Neural progenitor cell (in vitro differentiated cells): ENCODE measurements around the gene CHMP6. TPM values are rescaled to one million over a fixed set of nuclear protein-coding genes. Genes with fewer than 3 reads are reported as not detected.

ENCODE experiments used
- DNase-seq: peaks from one replicate; pipeline ENCODE4 v3.0.0-alpha.2; 2016; ENCODE audit warnings: low spot score
- H2AFZ ChIP-seq: fragments of 200-600 bp; sonication (generic); replicated peaks from 2 replicates; pipeline ENCODE4 v1.6.1; 2016; ENCODE audit warnings: antibody characterized with exemption
- H3F3A ChIP-seq: fragments of 200-600 bp; sonication (generic); 2 replicates; pipeline ENCODE4 v1.6.1; 2016; ENCODE audit warnings: antibody characterized with exemption, low read depth
- H3K27ac ChIP-seq: fragments of 200-600 bp; sonication (generic); 2 replicates; pipeline ENCODE4 v1.5.1; 2016; ENCODE audit warnings: mild to moderate bottlenecking
- H3K27me3 ChIP-seq: fragments of 200-600 bp; sonication (generic); 2 replicates; pipeline ENCODE4 v1.6.1; 2016; ENCODE audit warnings: mild to moderate bottlenecking, moderate library complexity
- H3K36me3 ChIP-seq: fragments of 200-600 bp; sonication (generic); 2 replicates; pipeline ENCODE4 v1.5.1; 2016
- H3K4me1 ChIP-seq: fragments of 200-600 bp; sonication (generic); 2 replicates; pipeline ENCODE4 v1.6.1; 2016; ENCODE audit warnings: mixed run types
- H3K4me2 ChIP-seq: fragments of 200-600 bp; sonication (generic); 2 replicates; pipeline ENCODE4 v1.6.1; 2016
- H3K4me3 ChIP-seq: fragments of 200-600 bp; sonication (generic); 2 replicates; pipeline ENCODE4 v1.5.1; 2016
- H3K79me2 ChIP-seq: fragments of 200-600 bp; sonication (generic); 2 replicates; pipeline ENCODE4 v1.6.1; 2016; ENCODE audit warnings: low read depth
- H3K9ac ChIP-seq: fragments of 200-600 bp; sonication (generic); 2 replicates; pipeline ENCODE4 v1.6.1; 2016
- H3K9me3 ChIP-seq: fragments of 200-600 bp; sonication (generic); 2 replicates; pipeline ENCODE4 v1.5.1; 2016; ENCODE audit warnings: low read depth
- H4K20me1 ChIP-seq: fragments of 200-600 bp; sonication (generic); 2 replicates; pipeline ENCODE4 v1.6.1; 2016; ENCODE audit warnings: low read depth
- H3K27ac Mint-ChIP-seq: 3 replicates; pipeline ENCODE4 v1.8.0; 2021; ENCODE audit warnings: mixed read lengths
- H3K27me3 Mint-ChIP-seq: 2 replicates; pipeline ENCODE4 v1.8.0; 2022; ENCODE audit warnings: low read depth, mild to moderate bottlenecking, inconsistent platforms, moderate library complexity, mixed read lengths; ENCODE audit not compliant: insufficient read depth
- H3K36me3 Mint-ChIP-seq: 3 replicates; pipeline ENCODE4 v1.8.0; 2021; ENCODE audit warnings: mixed read lengths
- H3K4me1 Mint-ChIP-seq: 3 replicates; pipeline ENCODE4 v1.8.0; 2021; ENCODE audit warnings: mixed read lengths
- H3K4me3 Mint-ChIP-seq: 3 replicates; pipeline ENCODE4 v1.8.0; 2021; ENCODE audit warnings: mild to moderate bottlenecking, moderate library complexity, mixed read lengths
- H3K9me3 Mint-ChIP-seq: 3 replicates; pipeline ENCODE4 v1.8.0; 2020; ENCODE audit warnings: mixed read lengths
- EZH2 ChIP-seq: fragments of 200-600 bp; sonication (generic); IDR thresholded peaks from 2 replicates; pipeline ENCODE4 v1.6.1; 2017; ENCODE audit warnings: antibody characterized with exemption, mild to moderate bottlenecking, moderate library complexity
- EZH2phosphoT487 ChIP-seq: fragments of 200-600 bp; sonication (generic); IDR thresholded peaks from 2 replicates; pipeline ENCODE4 v1.6.1; 2017; ENCODE audit warnings: antibody characterized with exemption
- total RNA-seq: library from RNA; depleted of rRNA; stranded (reverse); fragments of >200 nt; gene quantifications from 2 replicates; pipeline ENCODE4 v1.2.3, GENCODE V29; 2015; ENCODE audit warnings: low replicate concordance
- TF ChIP-seq, protein P1 (sequence below): fragments of 200-600 bp; sonication (generic); IDR thresholded peaks from 2 replicates; pipeline ENCODE4 v1.5.1; 2017; ENCODE audit warnings: antibody characterized with exemption, mild to moderate bottlenecking

The CHMP6 gene
- total RNA-seq, 1 donor from 2014 or later, result 11.5 TPM

DNA sequence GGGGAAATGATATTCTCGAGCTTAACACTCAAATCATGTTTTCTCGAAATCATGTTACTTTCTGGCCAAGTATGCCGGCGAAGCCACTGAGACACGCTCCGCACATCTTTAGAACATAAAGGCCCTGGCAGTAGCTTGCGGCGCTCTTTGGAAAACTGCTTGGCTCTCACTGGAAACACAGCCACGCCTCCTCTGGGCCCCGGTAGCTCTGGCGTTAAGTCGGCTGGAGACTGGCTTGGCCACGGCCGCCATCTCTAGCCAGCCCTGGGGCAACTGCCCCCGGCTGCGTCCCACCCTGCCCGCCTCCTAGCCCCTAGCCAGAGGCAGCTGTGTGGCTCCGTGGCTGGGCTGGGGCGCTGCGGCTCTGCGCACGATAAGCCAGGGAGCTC, 34.1 kb downstream of the CHMP6 start:
- Histone ChIP-seq H3K4me2 (no peak overlapping the region), H4K20me1 (no peaks in the 10 kb centered on the region), H3K9ac (no peak overlapping the region), H2AFZ (no peak overlapping the region), H3K9me3 (no peaks in the 10 kb centered on the region), H3K27me3 (peaks cover 11% of the 10 kb centered on the region), H3K4me3 (no peak overlapping the region), H3K36me3 (no peaks in the 10 kb centered on the region), H3F3A (peaks cover 11% of the 10 kb centered on the region), H3K79me2 (no peaks in the 10 kb centered on the region), H3K4me1 (peaks cover 9% of the 10 kb centered on the region), H3K27ac (no peak overlapping the region)
- Mint-ChIP-seq H3K9me3 (no peaks in the 10 kb centered on the region), H3K4me3 (no peak overlapping the region), H3K36me3 (no peaks in the 10 kb centered on the region), H3K4me1 (peaks cover 45% of the 10 kb centered on the region), H3K27ac (no peak overlapping the region), H3K27me3 (peaks cover 7% of the 10 kb centered on the region)
- no peak for DNase-seq
- TF ChIP-seq EZH2phosphoT487, result no peak
- no peak for TF ChIP-seq EZH2
- TF ChIP-seq, protein P1, sequence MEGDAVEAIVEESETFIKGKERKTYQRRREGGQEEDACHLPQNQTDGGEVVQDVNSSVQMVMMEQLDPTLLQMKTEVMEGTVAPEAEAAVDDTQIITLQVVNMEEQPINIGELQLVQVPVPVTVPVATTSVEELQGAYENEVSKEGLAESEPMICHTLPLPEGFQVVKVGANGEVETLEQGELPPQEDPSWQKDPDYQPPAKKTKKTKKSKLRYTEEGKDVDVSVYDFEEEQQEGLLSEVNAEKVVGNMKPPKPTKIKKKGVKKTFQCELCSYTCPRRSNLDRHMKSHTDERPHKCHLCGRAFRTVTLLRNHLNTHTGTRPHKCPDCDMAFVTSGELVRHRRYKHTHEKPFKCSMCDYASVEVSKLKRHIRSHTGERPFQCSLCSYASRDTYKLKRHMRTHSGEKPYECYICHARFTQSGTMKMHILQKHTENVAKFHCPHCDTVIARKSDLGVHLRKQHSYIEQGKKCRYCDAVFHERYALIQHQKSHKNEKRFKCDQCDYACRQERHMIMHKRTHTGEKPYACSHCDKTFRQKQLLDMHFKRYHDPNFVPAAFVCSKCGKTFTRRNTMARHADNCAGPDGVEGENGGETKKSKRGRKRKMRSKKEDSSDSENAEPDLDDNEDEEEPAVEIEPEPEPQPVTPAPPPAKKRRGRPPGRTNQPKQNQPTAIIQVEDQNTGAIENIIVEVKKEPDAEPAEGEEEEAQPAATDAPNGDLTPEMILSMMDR, result no peak

DNA sequence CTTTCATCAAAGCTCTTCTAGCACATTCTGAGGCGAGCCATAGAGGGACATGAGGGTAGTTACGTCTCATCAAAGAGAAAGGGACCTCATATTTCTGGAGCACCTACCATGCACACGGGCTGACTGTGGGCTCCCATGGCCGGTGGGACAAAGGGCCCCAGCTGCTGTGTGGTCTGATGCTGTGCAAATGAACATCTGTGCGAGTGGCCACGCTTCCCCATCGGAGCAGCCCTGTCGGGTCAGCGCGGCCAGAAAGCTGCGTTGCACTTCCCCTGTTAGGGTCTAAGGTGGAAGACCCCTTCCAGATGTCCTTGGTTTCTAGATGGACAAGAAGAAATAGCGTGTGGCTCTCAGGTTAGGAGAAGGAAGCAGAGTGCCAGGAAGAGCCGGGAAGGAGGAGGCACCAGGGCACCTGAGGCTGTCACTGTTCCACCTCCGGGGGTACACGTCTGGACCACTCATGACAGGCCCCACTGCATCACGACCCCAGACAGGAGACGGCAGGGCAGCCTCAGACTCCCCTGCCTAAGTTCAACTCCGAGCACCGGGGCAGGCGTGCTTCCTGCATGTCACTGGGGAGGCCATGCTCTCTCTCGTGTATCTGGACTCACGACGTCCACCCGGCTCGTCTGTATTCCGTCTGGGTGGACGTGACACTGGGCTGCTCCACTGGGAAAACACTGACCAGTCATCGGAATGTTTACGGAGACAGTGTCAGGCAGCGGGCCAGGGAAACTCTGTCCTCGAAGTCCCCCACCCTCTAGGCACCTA, 34.8 kb downstream of the CHMP6 start:
- peaks cover 3% of the 10 kb centered on the region for H3K36me3 Mint-ChIP-seq
- Histone ChIP-seq H3K4me2 (no peak overlapping the region), H4K20me1 (no peaks in the 10 kb centered on the region), H3K27me3 (peaks cover 11% of the 10 kb centered on the region), H3K4me3 (no peak overlapping the region), H3K4me1 (peaks cover 9% of the 10 kb centered on the region), H3K79me2 (no peaks in the 10 kb centered on the region), H2AFZ (no peak overlapping the region), H3F3A (peaks cover 11% of the 10 kb centered on the region), H3K9ac (no peak overlapping the region), H3K27ac (no peak overlapping the region), H3K36me3 (no peaks in the 10 kb centered on the region), H3K9me3 (no peaks in the 10 kb centered on the region)
- peak overlapping the region; percentile 90 for H3K27ac Mint-ChIP-seq
- DNase-seq, result no peak
- TF ChIP-seq, protein P1, result no peak
- TF ChIP-seq EZH2, result no peak
- H3K27me3 Mint-ChIP-seq, result peaks cover 11% of the 10 kb centered on the region
- no peaks in the 10 kb centered on the region for H3K9me3 Mint-ChIP-seq
- H3K4me1 Mint-ChIP-seq, result peaks cover 47% of the 10 kb centered on the region
- peak overlapping the region; percentile 37 for H3K4me3 Mint-ChIP-seq

DNA sequence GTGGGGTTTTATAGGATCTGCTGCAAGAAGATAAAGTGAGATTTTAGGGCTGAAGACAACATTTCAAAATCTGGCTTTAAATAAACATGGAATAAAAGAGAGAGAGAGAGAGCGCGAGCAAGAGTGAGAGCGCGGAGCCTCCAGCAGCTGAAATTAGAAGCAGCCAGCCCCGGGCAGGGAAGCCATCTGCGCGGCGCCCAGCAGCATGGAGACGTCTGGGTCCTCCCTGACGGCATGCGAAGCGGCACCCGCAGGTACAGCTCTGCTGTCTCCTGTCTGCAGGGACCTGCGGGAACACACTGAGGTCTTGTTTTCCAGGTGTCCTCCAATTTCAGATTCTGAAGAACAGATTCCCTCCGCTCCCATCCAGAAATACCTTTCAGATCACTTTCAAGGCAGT, 35.4 kb downstream of the CHMP6 start:
- Histone ChIP-seq H3K27me3 (peaks cover 11% of the 10 kb centered on the region), H3K27ac (no peak overlapping the region), H3K4me3 (no peak overlapping the region), H3K4me1 (peaks cover 9% of the 10 kb centered on the region), H3K36me3 (no peaks in the 10 kb centered on the region), H4K20me1 (no peaks in the 10 kb centered on the region), H3K9ac (no peak overlapping the region), H3K9me3 (no peaks in the 10 kb centered on the region), H3K4me2 (no peak overlapping the region), H3F3A (peaks cover 11% of the 10 kb centered on the region), H2AFZ (no peak overlapping the region), H3K79me2 (no peaks in the 10 kb centered on the region)
- no peak overlapping the region for H3K27ac Mint-ChIP-seq
- no peaks in the 10 kb centered on the region for H3K9me3 Mint-ChIP-seq
- H3K36me3 Mint-ChIP-seq, result peaks cover 3% of the 10 kb centered on the region
- peaks cover 47% of the 10 kb centered on the region for H3K4me1 Mint-ChIP-seq
- no peak for DNase-seq
- H3K27me3 Mint-ChIP-seq, result peaks cover 11% of the 10 kb centered on the region
- peak overlapping the region; percentile 0 for H3K4me3 Mint-ChIP-seq
- TF ChIP-seq, protein P1, result no peak
- TF ChIP-seq EZH2phosphoT487, result no peak
- TF ChIP-seq EZH2, result no peak
